Measurements from ENCODE around the gene NUP153.

The NUP153 gene

DNA sequence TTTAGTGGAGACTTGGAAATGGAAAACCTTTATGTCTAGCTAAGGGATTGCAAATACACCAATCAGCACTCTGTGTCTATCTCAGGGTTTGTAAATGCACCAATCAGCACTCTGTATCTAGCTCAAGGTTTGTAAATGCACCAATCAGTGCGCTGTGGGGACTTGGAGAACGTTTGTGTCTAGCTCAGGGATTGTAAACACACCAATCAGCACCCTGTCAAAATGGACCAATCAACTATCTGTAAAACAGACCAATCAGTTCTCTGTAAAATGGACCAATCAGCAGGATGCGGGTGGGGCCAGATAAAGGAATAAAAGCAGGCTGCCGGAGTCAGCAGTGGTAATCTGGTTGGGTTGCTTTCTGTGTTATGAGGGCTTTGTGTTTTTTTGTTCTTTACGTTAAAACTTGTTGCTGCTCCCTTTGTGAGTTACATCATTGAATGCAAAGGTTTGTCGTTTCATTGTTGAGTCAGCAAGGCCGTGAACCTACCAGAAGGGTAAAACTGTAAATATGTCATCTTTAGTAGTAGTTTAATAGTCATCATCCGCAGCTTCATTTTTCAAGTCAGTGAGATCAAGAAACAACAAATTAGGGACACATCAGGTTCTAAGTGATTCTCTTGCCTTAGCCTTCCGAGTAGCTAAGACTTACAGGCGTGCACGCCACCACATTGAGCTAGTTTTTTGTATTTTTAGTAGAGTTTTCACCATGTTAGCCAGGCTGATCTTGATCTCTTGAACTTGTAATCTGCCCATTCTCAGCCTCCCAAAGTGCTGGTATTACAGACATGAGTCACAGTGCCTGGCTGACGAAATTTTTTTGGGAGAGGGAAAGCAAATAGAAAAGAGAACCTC lies 22.7 kb upstream of the NUP153 start:
- no peak overlapping the region for H2AFZ ChIP-seq (ENCODE audit: low read depth)
- no peak overlapping the region for H3K27ac ChIP-seq
- no peak overlapping the region for H3K4me2 ChIP-seq
- H3K9ac ChIP-seq, result no peak overlapping the region
- no peaks in the 10 kb centered on the region for H3K4me1 ChIP-seq (ENCODE audit: low read depth, poor library complexity, severe bottlenecking)
- H3K36me3 ChIP-seq (ENCODE audit: insufficient read depth), result no peaks in the 10 kb centered on the region
- TF ChIP-seq, protein P1, sequence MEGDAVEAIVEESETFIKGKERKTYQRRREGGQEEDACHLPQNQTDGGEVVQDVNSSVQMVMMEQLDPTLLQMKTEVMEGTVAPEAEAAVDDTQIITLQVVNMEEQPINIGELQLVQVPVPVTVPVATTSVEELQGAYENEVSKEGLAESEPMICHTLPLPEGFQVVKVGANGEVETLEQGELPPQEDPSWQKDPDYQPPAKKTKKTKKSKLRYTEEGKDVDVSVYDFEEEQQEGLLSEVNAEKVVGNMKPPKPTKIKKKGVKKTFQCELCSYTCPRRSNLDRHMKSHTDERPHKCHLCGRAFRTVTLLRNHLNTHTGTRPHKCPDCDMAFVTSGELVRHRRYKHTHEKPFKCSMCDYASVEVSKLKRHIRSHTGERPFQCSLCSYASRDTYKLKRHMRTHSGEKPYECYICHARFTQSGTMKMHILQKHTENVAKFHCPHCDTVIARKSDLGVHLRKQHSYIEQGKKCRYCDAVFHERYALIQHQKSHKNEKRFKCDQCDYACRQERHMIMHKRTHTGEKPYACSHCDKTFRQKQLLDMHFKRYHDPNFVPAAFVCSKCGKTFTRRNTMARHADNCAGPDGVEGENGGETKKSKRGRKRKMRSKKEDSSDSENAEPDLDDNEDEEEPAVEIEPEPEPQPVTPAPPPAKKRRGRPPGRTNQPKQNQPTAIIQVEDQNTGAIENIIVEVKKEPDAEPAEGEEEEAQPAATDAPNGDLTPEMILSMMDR (conservative IDR thresholded peaks at IDR 0.05; ENCODE audit: low read depth, low read length), result no peak
- H3K4me3 ChIP-seq (IDR thresholded peaks at IDR 0.05; ENCODE audit: insufficient read depth, low read depth, low read length), result no peak overlapping the region
- no peaks in the 10 kb centered on the region for H3K27me3 ChIP-seq (ENCODE audit: insufficient read depth, low read depth)
- no peaks in the 10 kb centered on the region for H3K79me2 ChIP-seq (ENCODE audit: insufficient read depth, low read depth)
- no peaks in the 10 kb centered on the region for H4K20me1 ChIP-seq (ENCODE audit: insufficient read depth)

DNA sequence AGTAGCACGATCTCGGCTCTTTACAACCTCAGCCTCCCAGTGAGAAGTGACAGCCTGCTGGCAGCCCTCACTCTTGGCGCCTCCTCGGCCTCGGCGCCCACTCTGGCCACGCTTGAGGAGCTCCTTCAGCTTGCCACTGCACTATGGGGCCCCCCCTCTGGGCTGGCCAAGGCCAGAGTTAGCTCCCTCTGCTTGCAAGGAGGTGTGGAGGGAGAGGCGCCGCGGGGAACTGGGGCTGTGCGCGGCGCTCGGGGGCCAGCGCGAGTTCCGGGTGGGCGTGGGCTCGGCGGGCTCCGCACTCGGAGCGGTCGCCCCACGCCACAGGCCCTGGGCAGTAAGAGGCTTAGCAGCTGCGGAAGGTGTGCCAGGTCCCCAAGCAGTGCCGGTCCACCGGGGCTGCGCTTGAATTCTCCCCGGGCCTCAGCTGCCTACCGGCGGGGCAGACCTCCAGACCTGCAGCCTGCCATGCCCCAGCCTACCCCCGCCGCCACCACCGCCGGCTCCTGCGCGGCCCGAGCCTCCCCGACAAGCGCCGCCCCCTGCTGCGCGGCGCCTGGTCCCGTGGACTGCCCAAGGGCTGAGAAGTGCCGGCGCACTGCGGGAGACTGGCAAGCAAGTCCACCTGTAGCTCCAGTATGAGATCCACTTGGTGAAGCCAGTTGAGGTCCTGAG lies 22.0 kb upstream of the NUP153 start:
- TF ChIP-seq, protein P1 (conservative IDR thresholded peaks at IDR 0.05; ENCODE audit: low read depth, low read length), result no peak
- Histone ChIP-seq H2AFZ (ENCODE audit: low read depth) (no peak overlapping the region), H3K4me2 (no peak overlapping the region), H3K9ac (no peak overlapping the region), H3K27me3 (ENCODE audit: insufficient read depth, low read depth) (no peaks in the 10 kb centered on the region), H4K20me1 (ENCODE audit: insufficient read depth) (no peaks in the 10 kb centered on the region), H3K4me1 (ENCODE audit: low read depth, poor library complexity, severe bottlenecking) (no peaks in the 10 kb centered on the region), H3K36me3 (ENCODE audit: insufficient read depth) (no peaks in the 10 kb centered on the region), H3K79me2 (ENCODE audit: insufficient read depth, low read depth) (no peaks in the 10 kb centered on the region), H3K27ac (no peak overlapping the region), H3K4me3 (IDR thresholded peaks at IDR 0.05; ENCODE audit: insufficient read depth, low read depth, low read length) (no peak overlapping the region)

DNA sequence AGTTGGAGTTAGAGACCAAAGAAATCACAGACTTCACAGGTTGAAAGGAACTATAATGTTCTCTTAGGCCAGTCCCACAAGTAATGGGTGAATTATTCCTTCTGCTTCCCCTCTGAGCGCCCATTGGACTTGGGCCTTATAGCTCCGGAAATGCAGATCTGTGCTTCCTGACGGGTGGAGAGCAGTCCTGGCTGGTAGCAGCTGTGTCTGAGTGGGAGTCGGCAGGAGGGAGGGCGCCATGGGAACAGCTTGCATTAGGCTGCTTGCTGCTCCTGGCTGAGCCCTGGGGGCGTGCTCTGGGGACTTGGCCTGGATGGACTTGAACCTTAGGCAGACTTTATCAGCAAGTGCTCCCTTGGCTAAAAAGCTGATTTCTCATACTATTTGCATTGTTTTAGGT lies 18.4 kb upstream of the NUP153 start:
- no peak overlapping the region for H3K4me3 ChIP-seq (IDR thresholded peaks at IDR 0.05; ENCODE audit: insufficient read depth, low read depth, low read length)
- no peaks in the 10 kb centered on the region for H3K4me1 ChIP-seq (ENCODE audit: low read depth, poor library complexity, severe bottlenecking)
- H3K79me2 ChIP-seq (ENCODE audit: insufficient read depth, low read depth), result no peaks in the 10 kb centered on the region
- H4K20me1 ChIP-seq (ENCODE audit: insufficient read depth), result no peaks in the 10 kb centered on the region
- no peaks in the 10 kb centered on the region for H3K36me3 ChIP-seq (ENCODE audit: insufficient read depth)
- H3K27ac ChIP-seq, result no peak overlapping the region
- H3K9ac ChIP-seq, result no peak overlapping the region
- H3K4me2 ChIP-seq, result no peak overlapping the region
- H3K27me3 ChIP-seq (ENCODE audit: insufficient read depth, low read depth), result no peaks in the 10 kb centered on the region
- no peak overlapping the region for H2AFZ ChIP-seq (ENCODE audit: low read depth)
- TF ChIP-seq, protein P1 (conservative IDR thresholded peaks at IDR 0.05; ENCODE audit: low read depth, low read length), result no peak

DNA sequence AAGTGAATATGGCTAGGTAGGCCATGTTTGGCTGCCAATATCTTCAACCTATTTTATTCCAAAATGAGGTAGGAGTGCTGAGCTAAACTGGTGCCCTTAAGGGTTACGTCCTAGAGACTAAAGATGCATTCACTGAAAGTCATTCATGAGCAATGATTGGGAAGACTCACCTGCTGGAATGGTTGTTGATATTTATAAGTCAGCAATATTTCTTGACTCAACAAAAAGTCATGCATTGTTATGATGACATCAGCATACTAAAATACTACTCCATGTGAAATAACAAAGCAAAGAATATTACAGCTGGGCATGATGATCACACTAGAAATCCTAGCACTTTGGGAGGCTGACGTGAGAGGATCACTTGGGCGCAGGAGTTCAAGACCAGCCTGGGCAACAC lies 17.6 kb upstream of the NUP153 start:
- H3K4me2 ChIP-seq, result no peak overlapping the region
- no peaks in the 10 kb centered on the region for H4K20me1 ChIP-seq (ENCODE audit: insufficient read depth)
- H3K36me3 ChIP-seq (ENCODE audit: insufficient read depth), result no peaks in the 10 kb centered on the region
- no peaks in the 10 kb centered on the region for H3K79me2 ChIP-seq (ENCODE audit: insufficient read depth, low read depth)
- no peak overlapping the region for H3K27ac ChIP-seq
- TF ChIP-seq, protein P1 (conservative IDR thresholded peaks at IDR 0.05; ENCODE audit: low read depth, low read length), result no peak
- no peaks in the 10 kb centered on the region for H3K4me1 ChIP-seq (ENCODE audit: low read depth, poor library complexity, severe bottlenecking)
- H3K9ac ChIP-seq, result no peak overlapping the region
- no peaks in the 10 kb centered on the region for H3K27me3 ChIP-seq (ENCODE audit: insufficient read depth, low read depth)
- H3K4me3 ChIP-seq (IDR thresholded peaks at IDR 0.05; ENCODE audit: insufficient read depth, low read depth, low read length), result no peak overlapping the region
- no peak overlapping the region for H2AFZ ChIP-seq (ENCODE audit: low read depth)

All from KMS-11 (cell line).